ENCODE data around the gene MAK.
"Not testable (repeated sequence)": the region's sequence is repeated elsewhere in the genome, so short reads cannot be mapped to it uniquely, and the experiment has no call there.

DNA sequence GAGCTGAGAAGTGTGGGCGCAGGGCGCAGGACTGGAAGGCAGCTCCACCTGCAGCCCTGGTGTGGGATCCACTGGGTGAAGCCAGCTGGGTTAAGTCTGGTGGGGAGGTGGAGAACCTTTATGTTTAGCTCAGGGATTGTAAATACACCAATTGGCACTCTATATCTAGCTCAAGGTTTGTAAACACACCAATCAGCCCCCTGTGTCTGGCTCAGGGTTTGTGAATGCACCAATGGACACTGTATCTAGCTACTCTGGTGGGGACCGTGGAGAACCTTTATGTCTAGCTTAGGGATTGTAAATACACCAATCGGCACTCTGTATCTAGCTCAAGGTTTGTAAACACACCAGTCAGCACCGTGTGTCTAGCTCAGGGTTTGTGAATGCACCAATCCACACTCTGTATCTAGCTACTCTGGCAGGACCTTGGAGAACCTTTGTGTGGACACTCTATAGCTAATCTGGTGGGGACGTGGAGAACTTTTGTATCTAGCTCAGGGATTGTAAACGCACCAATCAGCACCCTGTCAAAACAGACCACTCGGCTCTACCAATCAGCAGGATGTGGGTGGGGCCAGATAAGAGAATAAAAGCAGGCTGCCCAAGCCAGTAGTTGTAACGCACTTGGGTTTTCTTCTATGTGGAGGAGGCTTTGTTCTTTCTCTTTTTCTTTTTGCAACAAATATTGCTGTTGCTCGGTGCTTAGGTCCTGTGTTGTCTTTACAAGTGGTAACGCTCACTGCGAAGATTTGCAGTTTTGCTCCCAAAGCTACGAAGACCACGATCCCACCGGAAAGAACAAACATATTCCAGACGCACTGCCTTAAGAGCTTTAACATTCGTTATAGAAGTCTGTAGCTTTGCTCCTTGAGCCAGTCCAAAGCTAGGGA, 117.1 kb downstream of the MAK start:
- TF ChIP-seq, protein P1, sequence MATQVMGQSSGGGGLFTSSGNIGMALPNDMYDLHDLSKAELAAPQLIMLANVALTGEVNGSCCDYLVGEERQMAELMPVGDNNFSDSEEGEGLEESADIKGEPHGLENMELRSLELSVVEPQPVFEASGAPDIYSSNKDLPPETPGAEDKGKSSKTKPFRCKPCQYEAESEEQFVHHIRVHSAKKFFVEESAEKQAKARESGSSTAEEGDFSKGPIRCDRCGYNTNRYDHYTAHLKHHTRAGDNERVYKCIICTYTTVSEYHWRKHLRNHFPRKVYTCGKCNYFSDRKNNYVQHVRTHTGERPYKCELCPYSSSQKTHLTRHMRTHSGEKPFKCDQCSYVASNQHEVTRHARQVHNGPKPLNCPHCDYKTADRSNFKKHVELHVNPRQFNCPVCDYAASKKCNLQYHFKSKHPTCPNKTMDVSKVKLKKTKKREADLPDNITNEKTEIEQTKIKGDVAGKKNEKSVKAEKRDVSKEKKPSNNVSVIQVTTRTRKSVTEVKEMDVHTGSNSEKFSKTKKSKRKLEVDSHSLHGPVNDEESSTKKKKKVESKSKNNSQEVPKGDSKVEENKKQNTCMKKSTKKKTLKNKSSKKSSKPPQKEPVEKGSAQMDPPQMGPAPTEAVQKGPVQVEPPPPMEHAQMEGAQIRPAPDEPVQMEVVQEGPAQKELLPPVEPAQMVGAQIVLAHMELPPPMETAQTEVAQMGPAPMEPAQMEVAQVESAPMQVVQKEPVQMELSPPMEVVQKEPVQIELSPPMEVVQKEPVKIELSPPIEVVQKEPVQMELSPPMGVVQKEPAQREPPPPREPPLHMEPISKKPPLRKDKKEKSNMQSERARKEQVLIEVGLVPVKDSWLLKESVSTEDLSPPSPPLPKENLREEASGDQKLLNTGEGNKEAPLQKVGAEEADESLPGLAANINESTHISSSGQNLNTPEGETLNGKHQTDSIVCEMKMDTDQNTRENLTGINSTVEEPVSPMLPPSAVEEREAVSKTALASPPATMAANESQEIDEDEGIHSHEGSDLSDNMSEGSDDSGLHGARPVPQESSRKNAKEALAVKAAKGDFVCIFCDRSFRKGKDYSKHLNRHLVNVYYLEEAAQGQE (IDR thresholded peaks at IDR 0.05; ENCODE audit: insufficient read depth in 1 of 2, low read depth in 2 of 2, low read length in 2 of 2), result not testable (repeated sequence)
- TF ChIP-seq TAF1, SIN3A (IDR thresholded peaks at IDR 0.05; ENCODE audit: borderline replicate concordance, insufficient read depth, low read length): not testable (repeated sequence)
- TF ChIP-seq POLR2AphosphoS5 (IDR thresholded peaks at IDR 0.05; ENCODE audit: low read depth, low read length), result peak; percentile 64; the same call in 1 of the 2 replicates

All from PFSK-1 (cell line).